Mesodermal cell (in vitro differentiated cells): ENCODE data around the gene C9orf43.

ENCODE experiments used
- H3K27ac ChIP-seq: 2 replicates; pipeline ENCODE4 v1.7.0; 2013; ENCODE audit warnings: mild to moderate bottlenecking, low read depth, low read length, moderate library complexity; ENCODE audit not compliant: severe bottlenecking
- H3K36me3 ChIP-seq: 2 replicates; pipeline ENCODE4 v1.7.1; 2013; ENCODE audit warnings: mild to moderate bottlenecking, low read length, moderate library complexity; ENCODE audit not compliant: control insufficient read depth, insufficient read depth
- H3K4me1 ChIP-seq: one replicate; pipeline ENCODE4 v1.7.1; 2013; ENCODE audit warnings: mild to moderate bottlenecking, low read length; ENCODE audit not compliant: insufficient read depth, control insufficient read depth, poor library complexity, severe bottlenecking
- H3K4me3 ChIP-seq: 2 replicates; pipeline ENCODE4 v1.7.0; 2013; ENCODE audit warnings: low read length, control low read depth, mild to moderate bottlenecking; ENCODE audit not compliant: insufficient read depth, poor library complexity, severe bottlenecking; ENCODE audit errors: extremely low read depth
- H3K9me3 ChIP-seq: 2 replicates; pipeline ENCODE4 v1.7.1; 2013; ENCODE audit warnings: mild to moderate bottlenecking, low read length, moderate library complexity; ENCODE audit not compliant: control insufficient read depth
- WGBS, 2 experiments: methylation state at CpG; one replicate each; pipeline ENCODE4 v1.1.5; 2013; ENCODE audit warnings: missing lambda C conversion rate in 2 of 2; ENCODE audit not compliant: insufficient coverage in 2 of 2; 5-methylcytosine and 5-hydroxymethylcytosine counted together

The C9orf43 gene

GRCh38 chr9:113468716-113469448, 58.3 kb downstream of the C9orf43 start:
- Histone ChIP-seq H3K4me1 (peaks cover 2% of the 10 kb centered on the region), H3K36me3 (no peaks in the 10 kb centered on the region), H3K27ac (no peak overlapping the region), H3K4me3 (no peak overlapping the region), H3K9me3 (no peaks in the 10 kb centered on the region)
- WGBS, 2 experiments: 84 to 85% methylated on average over 4 to 5 of the region's 6 CpGs

- Histone ChIP-seq H3K36me3 (no peaks in the 10 kb centered on the region), H3K9me3 (no peaks in the 10 kb centered on the region), H3K27ac (no peak overlapping the region), H3K4me3 (no peak overlapping the region), H3K4me1 (no peaks in the 10 kb centered on the region)
- WGBS, 2 experiments: no CpG with 5 or more reads among the region's 1 CpG
Measured at GRCh38 chr9:113471143-113471542, 60.6 kb downstream of the C9orf43 start.

GRCh38 chr9:113471566-113471965, 61.0 kb downstream of the C9orf43 start:
- WGBS, 2 experiments: 58 to 64% methylated on average over 4 to 6 of the region's 6 CpGs
- no peak overlapping the region for H3K27ac ChIP-seq
- no peaks in the 10 kb centered on the region for H3K9me3 ChIP-seq
- H3K4me1 ChIP-seq: no peaks in the 10 kb centered on the region
- no peak overlapping the region for H3K4me3 ChIP-seq
- H3K36me3 ChIP-seq: no peaks in the 10 kb centered on the region

- H3K36me3 ChIP-seq: no peaks in the 10 kb centered on the region
- H3K4me3 ChIP-seq: no peak overlapping the region
- H3K4me1 ChIP-seq: no peaks in the 10 kb centered on the region
- no peaks in the 10 kb centered on the region for H3K9me3 ChIP-seq
- H3K27ac ChIP-seq: no peak overlapping the region
- WGBS, 2 experiments: 91 to 98% methylated on average over 3 of the region's 5 CpGs
Measured at GRCh38 chr9:113472199-113472598, 61.7 kb downstream of the C9orf43 start.

- Histone ChIP-seq H3K27ac (no peak overlapping the region), H3K9me3 (no peaks in the 10 kb centered on the region), H3K36me3 (no peaks in the 10 kb centered on the region), H3K4me3 (no peak overlapping the region), H3K4me1 (no peaks in the 10 kb centered on the region)
- 83 to 91% methylated on average over 7 to 8 of the region's 8 CpGs for WGBS, 2 experiments
Measured at GRCh38 chr9:113474360-113475028, 63.9 kb downstream of the C9orf43 start.

GRCh38 chr9:113475031-113475430, 64.5 kb downstream of the C9orf43 start:
- no peak overlapping the region for H3K4me3 ChIP-seq
- H3K27ac ChIP-seq: no peak overlapping the region
- WGBS, 2 experiments: 95 to 100% methylated on average over 2 of the region's 2 CpGs
- H3K9me3 ChIP-seq: no peaks in the 10 kb centered on the region
- no peaks in the 10 kb centered on the region for H3K36me3 ChIP-seq
- H3K4me1 ChIP-seq: no peaks in the 10 kb centered on the region

GRCh38 chr9:113475992-113476391, 65.4 kb downstream of the C9orf43 start:
- 94 to 100% methylated on average over 3 to 4 of the region's 4 CpGs for WGBS, 2 experiments
- H3K4me3 ChIP-seq: no peak overlapping the region
- H3K36me3 ChIP-seq: no peaks in the 10 kb centered on the region
- no peaks in the 10 kb centered on the region for H3K4me1 ChIP-seq
- no peaks in the 10 kb centered on the region for H3K9me3 ChIP-seq
- H3K27ac ChIP-seq: no peak overlapping the region

GRCh38 chr9:113476511-113476916, 66.0 kb downstream of the C9orf43 start:
- Histone ChIP-seq H3K4me3 (no peak overlapping the region), H3K9me3 (no peaks in the 10 kb centered on the region), H3K36me3 (no peaks in the 10 kb centered on the region), H3K4me1 (no peaks in the 10 kb centered on the region), H3K27ac (no peak overlapping the region)
- 87 to 89% methylated on average over 2 to 4 of the region's 4 CpGs for WGBS, 2 experiments

GRCh38 chr9:113477058-113477457, 66.5 kb downstream of the C9orf43 start:
- Histone ChIP-seq H3K4me1 (no peaks in the 10 kb centered on the region), H3K27ac (no peak overlapping the region), H3K9me3 (no peaks in the 10 kb centered on the region), H3K4me3 (no peak overlapping the region), H3K36me3 (no peaks in the 10 kb centered on the region)
- 89 to 98% methylated on average over 3 to 4 of the region's 4 CpGs for WGBS, 2 experiments

- WGBS, 2 experiments: 72 to 81% methylated on average over 3 of the region's 5 CpGs
- Histone ChIP-seq H3K27ac (no peak overlapping the region), H3K36me3 (no peaks in the 10 kb centered on the region), H3K9me3 (no peaks in the 10 kb centered on the region), H3K4me1 (no peaks in the 10 kb centered on the region), H3K4me3 (no peak overlapping the region)
Measured at GRCh38 chr9:113477661-113478060, 67.1 kb downstream of the C9orf43 start.

- WGBS, 2 experiments: 64 to 74% methylated on average over 4 to 5 of the region's 7 CpGs
- Histone ChIP-seq H3K9me3 (no peaks in the 10 kb centered on the region), H3K27ac (no peak overlapping the region), H3K4me1 (peaks cover 9% of the 10 kb centered on the region), H3K4me3 (no peak overlapping the region), H3K36me3 (no peaks in the 10 kb centered on the region)
Measured at GRCh38 chr9:113479174-113479621, 68.7 kb downstream of the C9orf43 start.
